ENCODE measurements around the gene EMC7.
"Not testable (repeated sequence)": the region's sequence is repeated elsewhere in the genome, so short reads cannot be mapped to it uniquely, and the experiment has no call there.

DNA sequence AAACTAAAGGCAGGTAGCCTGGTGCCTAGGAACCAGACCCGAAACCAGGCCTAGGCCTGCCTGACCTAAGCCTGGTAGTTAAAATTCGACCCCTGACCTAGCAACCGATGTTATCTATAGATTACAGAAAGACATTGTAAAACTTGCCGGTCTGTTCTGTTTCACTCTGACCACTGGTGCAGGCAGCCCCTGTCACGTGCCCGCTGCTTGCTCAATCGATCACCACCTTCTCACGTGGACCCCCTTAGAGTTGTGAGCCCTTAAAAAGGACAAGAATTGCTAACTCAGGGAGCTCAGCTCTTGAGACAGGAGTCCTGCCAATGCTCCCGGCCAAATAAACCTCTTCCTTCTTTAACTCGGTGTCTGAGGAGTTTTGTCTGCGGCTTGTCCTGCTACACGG is 20.1 kb upstream of the EMC7 start:
- TF ChIP-seq ZBTB33 (IDR thresholded peaks at IDR 0.05); SRF (IDR thresholded peaks at IDR 0.05; ENCODE audit: low read depth in 2 of 2, low read length in 2 of 2): not testable (repeated sequence)
- TF ChIP-seq, protein P1, sequence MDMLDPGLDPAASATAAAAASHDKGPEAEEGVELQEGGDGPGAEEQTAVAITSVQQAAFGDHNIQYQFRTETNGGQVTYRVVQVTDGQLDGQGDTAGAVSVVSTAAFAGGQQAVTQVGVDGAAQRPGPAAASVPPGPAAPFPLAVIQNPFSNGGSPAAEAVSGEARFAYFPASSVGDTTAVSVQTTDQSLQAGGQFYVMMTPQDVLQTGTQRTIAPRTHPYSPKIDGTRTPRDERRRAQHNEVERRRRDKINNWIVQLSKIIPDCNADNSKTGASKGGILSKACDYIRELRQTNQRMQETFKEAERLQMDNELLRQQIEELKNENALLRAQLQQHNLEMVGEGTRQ (IDR thresholded peaks at IDR 0.05; ENCODE audit: borderline replicate concordance, low read depth, low read length): not testable (repeated sequence)
